K562 (cell line): ENCODE results near the gene ATXN1.

Source experiments
- FOSL1 ChIP-seq: fragments of 200-800 bp; sonication (Bioruptor generic); conservative IDR thresholded peaks from 2 replicates; pipeline ENCODE4 v1.6.1; 2016; ENCODE audit warnings: missing genetic modification characterization, missing compliant biosample characterization
- ZNF280B ChIP-seq: fragments of 250-450 bp; sonication (Bioruptor Pico); IDR thresholded peaks from 2 replicates; pipeline ENCODE4 v1.5.1; 2021; ENCODE audit warnings: mild to moderate bottlenecking

DNA sequence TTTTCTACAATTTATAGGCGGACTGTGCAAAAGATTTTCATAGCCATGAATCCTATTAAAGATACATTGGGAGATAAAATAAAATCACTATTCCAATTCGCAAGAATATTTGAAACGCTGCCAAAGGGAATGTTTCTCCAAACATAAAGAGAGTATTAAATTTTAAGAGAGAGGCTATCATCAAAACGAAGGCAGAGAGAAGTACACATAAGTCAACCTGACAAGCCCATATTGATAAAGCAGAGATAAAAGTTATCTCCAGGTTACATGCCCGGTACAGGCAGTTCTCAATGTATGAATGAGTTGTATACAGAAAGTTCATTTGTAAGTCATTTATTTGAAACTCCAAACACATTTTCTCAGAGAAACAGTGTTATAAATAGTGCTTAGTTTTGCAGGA, 193.1 kb downstream of the ATXN1 start:
- no peak for TF ChIP-seq FOSL1 (tag)
- TF ChIP-seq ZNF280B (CRISPR knock-in tag): no peak
